GM18526 (cell line): ENCODE results near the gene UBE2F.
A peak's percentile ranks its signal among the peaks of the same experiment; 100 is the strongest.

Experiments used
- POLR2A ChIP-seq: IDR thresholded peaks from 3 replicates; pipeline ENCODE4 v1.6.1; 2011; ENCODE audit not compliant: insufficient read length; ENCODE audit errors: extremely low read depth

UBE2F gene

GRCh38 chr2:237966565-237967462, at the start of gene UBE2F:
Gene UBE2F (plus strand): TSS chr2:237967014. CDS start chr2:237973108, 6,094 bp downstream.
- peak; percentile 57 for TF ChIP-seq POLR2A

GRCh38 chr2:237917696-237918374, 49.0 kb upstream of the UBE2F start:
- no peak for TF ChIP-seq POLR2A

DNA sequence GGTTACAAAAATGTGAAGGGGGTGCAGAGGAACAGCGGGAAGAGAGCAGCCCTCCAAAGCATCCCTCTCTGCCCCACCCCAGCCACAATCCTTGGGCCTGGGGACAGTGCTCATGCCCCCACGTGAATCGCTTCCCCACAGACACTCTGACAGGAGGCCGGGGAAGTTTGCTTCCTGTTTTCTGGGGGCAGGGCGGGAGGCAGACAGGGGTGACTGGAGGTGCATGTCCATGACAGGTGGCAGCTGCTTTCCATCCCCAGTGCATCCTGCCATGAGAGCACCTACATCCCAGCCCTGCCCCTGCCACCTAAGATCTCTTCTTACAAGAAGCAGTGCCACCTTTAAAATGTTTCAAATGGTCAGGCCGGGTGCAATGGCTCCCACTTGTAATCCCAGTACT, 47.2 kb upstream of the UBE2F start:
- no peak for TF ChIP-seq POLR2A

- no peak for TF ChIP-seq POLR2A
Measured at GRCh38 chr2:237920673-237921072, 46.1 kb upstream of the UBE2F start.

- TF ChIP-seq POLR2A = no peak
Measured at GRCh38 chr2:237921967-237922492, 44.8 kb upstream of the UBE2F start.

- TF ChIP-seq POLR2A = no peak
Measured at GRCh38 chr2:237922641-237923361, 44.0 kb upstream of the UBE2F start.

DNA sequence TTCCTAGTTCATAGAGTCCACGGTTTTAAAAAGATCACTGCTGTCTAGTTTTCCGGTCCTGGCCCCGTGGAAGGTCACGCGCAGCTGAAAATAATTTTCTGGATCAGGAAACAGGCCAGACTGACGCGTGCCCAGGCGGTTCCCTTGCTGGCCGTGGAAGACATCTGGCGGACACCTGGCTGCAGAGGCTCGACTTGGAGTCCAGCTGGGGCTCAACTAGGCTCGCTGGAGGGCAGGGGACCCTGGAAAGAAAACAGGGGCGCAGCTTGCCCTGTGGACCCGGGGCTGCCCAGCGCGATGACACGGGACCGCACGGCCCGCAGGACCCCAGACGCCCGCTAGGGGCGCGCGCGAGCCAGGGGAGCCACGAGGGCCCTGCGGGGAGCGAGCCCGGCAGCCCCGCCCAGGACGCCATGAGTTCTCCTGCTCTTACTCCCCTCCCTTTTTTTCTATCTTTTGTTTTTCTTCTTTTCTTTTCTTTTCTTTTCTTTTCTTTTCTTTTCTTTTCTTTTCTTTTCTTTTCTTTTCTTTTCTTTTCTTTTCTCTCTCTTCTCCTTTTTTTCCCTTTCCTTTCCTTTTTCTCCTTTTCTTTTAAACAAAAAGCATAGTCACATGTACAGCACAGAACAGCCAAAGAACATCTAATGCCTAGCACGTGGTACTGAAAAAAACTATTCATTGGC, 43.2 kb upstream of the UBE2F start:
- TF ChIP-seq POLR2A = no peak

GRCh38 chr2:237924164-237924534, 42.7 kb upstream of the UBE2F start:
- TF ChIP-seq POLR2A = no peak

DNA sequence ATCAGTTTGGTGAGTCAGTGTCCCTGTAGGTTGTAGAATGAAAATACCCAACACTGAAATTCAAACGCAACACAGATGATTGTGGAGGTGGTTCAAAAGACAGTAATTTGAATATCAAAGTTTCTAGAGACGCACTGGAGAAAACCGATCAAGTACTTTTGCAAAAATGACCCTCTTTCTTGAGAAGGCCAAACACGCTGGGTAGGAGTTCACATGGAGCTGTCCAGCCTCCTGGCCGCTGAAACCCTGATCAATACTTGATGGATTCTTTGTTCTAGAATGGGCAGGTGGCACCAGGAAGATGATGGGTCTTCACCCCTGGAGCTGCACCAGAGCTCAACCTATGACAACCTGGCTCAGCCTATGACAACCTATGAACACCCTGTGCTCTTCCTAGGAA, 39.7 kb upstream of the UBE2F start:
- TF ChIP-seq POLR2A = no peak

DNA sequence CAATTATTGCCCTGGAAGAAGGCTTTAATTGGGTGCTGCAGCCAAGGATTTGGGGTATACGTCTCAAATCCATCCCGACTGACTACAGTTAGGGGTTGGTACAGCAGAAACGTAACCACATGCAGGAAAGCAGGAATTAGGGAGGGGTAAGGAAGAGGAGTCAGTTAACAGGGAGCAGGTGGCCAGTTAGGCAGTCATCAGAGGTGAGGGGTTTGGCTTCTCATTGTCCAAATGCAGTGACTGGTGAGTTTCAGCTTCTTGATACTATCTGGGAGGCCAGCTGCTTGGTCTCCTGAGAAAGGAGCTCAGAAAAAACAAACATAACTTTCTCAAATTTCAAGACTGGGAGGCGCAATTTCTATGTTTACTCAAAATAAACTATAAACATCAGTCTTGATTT, 38.8 kb upstream of the UBE2F start:
- no peak for TF ChIP-seq POLR2A

DNA sequence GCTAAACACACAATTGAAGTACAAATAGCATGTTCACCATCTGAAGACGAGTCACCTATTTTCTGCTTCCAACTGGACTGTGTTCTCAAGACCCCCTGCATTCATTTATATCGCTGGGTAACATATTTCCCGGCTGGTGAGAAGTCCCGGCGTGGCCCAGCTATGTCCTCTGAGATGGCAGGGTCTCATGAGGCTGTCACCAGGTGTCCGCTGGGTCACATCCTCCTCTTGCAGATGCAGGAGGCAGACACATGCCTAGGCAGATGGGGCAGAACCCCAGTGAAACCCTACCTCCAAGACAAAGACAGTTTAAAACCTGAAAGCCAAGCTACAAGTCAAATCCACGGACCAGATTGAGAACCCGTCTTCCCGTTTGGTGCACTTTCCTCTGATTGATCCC, 36.8 kb upstream of the UBE2F start:
- TF ChIP-seq POLR2A = no peak

GRCh38 chr2:237931205-237931721, 35.6 kb upstream of the UBE2F start:
- no peak for TF ChIP-seq POLR2A

GRCh38 chr2:237932731-237933131, 34.1 kb upstream of the UBE2F start:
- TF ChIP-seq POLR2A = no peak

DNA sequence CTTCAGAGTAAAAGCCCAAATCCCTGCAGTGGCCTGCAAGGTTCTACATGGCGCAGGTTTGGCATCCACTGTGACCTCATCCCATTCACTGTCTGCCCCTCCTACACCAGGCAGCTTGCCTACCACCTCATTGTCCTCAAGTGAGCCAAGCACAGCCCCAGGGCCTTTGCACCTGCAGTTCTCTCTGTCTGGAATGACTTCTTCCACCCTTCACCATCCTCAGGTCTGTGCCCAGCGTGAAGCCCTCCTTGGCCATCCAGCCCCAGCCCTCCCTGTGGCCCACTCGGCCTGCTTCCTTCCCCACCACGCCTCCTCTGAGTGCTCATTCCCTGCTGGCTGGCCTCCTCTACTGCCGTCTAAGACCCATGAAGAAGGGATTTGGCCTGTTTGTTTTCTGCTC, 32.6 kb upstream of the UBE2F start:
- TF ChIP-seq POLR2A = no peak
